ENCODE data around the gene BBC3. TPM values are rescaled to one million over a fixed set of nuclear protein-coding genes. Genes with fewer than 3 reads are reported as not detected.

Gene BBC3
- total RNA-seq, 4 donors from 2014 or later = 3.4 to 7.6 (median 4.2) TPM

DNA sequence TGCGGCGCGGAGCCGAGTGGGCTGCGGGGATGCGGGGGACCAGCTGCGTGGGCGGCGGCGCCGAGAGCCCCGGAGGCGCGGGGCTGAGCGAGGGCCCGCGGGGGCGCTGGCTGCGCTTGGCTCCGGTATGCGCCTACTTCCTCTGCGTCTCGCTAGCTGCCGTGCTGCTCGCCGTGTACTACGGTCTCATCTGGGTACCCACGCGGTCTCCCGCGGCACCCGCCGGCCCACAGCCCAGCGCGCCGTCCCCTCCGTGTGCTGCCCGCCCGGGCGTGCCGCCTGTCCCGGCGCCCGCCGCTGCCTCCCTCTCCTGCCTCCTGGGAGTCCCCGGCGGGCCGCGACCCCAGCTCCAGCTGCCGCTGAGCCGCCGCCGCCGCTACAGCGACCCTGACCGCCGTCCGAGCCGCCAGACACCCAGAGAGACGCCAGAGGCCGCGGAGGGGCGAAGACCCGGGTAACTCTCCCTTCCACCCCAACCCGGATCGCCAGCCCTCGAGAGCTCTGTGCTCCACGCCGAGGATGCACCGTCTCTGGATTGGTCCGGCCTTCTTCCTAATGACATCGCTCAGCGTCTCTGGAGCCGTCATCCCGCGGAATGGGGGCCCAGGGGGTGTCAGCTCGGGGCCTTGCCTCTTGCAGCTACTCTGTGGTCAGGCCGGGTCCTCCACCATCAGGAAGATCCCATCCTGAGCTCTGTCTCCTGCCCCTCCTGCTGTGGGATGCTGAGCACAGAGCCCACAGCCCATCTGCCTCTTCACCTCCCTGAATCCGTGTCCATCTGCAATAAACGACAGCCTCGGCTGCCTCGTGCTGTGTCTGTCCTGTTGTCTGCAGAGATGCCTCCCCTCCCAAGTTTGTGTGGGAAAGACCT, 44.1 kb upstream of the BBC3 start:
- intact Hi-C loops (cut with DNase I; ENCODE audit: low total_unique reads) = loop anchor here (1.0 to 10.0 kb wide), 3 partner anchors 19 to 420 kb away; partner anchors contain the start of genes CCDC9 and NAPA

DNA sequence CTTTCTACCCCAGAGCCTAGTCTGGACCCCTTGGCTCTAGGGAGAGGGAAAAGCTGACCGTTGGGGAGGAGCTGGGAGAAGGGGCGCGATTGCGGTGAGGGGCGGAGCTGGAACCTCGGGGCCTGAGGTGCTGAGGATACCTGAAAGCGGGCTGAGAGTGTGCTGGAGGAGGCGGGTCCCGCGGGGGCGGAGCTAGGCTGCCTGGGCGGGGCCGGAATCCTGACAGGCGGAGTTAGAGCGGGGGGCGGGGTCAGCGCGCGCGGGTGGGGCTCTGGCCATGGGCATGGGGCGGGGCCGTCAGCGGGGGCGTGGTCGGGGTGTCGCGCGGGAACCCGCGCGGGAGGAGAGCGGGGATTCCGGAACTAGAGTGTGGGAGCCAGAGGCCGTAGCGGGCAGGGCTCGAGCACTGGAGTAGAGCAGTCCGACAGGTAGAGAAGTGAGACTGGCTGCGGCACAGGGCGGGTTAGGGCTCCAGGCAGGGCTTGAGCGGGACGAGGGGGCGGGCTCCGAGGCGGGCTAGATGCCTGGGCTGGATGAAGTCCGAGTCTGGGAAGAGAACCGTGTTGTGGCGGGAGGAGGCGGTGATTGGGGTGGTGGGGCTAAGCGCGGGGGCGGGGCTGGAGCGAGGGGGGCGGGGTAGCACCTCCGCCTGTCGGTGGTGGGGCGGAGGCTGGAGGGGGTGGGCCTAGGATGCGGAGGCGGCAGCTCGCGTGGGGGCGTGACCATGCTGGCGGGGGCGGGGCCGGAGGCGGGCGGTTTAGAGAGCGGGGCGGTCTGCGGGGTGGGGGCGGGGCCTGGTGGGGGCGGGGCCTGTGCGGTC, 43.3 kb upstream of the BBC3 start, which contains the start of gene INAFM1:
Gene INAFM1, plus strand, starts transcription at position 815 of the 820 bp plus-strand sequence. CDS start 35 bp downstream, outside the sequence.
- Histone ChIP-seq H3K36me3 (peaks cover 0 to 21% of the 10 kb centered on the region in 2 donors), H3K4me1 (peaks cover 15 to 35% of the 10 kb centered on the region in 2 donors), H3K4me3 (peak within 1 kb of the TSS; percentile 69 to 74 (median 70)), H3K9me3 (no peaks in the 10 kb centered on the region), H3K27me3 (no peaks in the 10 kb centered on the region), H3K27ac (peak within 1 kb of the TSS; percentile 88 to 95 (median 92))
- DNase-seq = peak; percentile 92 to 93
- in situ Hi-C loops (cut with MboI; ENCODE audit: low sequenced_read_pairs in 4 of 4) = no loop called here
- intact Hi-C loops (cut with DNase I; ENCODE audit: low total_unique reads) = loop anchor here (1.0 to 10.0 kb wide), 3 partner anchors 18 to 421 kb away; partner anchors contain the start of genes CCDC9 and NAPA
- peak; percentile 80 to 86 for ATAC-seq
- TF ChIP-seq POLR2A (IDR thresholded peaks at IDR 0.05) = peak in 1 of 2 donors; percentile 45
- TF ChIP-seq, protein P1, sequence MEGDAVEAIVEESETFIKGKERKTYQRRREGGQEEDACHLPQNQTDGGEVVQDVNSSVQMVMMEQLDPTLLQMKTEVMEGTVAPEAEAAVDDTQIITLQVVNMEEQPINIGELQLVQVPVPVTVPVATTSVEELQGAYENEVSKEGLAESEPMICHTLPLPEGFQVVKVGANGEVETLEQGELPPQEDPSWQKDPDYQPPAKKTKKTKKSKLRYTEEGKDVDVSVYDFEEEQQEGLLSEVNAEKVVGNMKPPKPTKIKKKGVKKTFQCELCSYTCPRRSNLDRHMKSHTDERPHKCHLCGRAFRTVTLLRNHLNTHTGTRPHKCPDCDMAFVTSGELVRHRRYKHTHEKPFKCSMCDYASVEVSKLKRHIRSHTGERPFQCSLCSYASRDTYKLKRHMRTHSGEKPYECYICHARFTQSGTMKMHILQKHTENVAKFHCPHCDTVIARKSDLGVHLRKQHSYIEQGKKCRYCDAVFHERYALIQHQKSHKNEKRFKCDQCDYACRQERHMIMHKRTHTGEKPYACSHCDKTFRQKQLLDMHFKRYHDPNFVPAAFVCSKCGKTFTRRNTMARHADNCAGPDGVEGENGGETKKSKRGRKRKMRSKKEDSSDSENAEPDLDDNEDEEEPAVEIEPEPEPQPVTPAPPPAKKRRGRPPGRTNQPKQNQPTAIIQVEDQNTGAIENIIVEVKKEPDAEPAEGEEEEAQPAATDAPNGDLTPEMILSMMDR (IDR thresholded peaks at IDR 0.05 in 4 of 5, conservative IDR thresholded peaks at IDR 0.05 in 1 of 5) = no peak

More for the DNA sequence above, 44.1 kb upstream of the BBC3 start:
- Histone ChIP-seq H3K9me3 (no peaks in the 10 kb centered on the region), H3K36me3 (peaks cover 0 to 18% of the 10 kb centered on the region in 2 donors), H3K27ac (peak overlapping the region; percentile 47 to 69 (median 64)), H3K27me3 (no peaks in the 10 kb centered on the region), H3K4me3 (peak overlapping the region; percentile 35 to 74 (median 50)), H3K4me1 (peaks cover 15 to 35% of the 10 kb centered on the region in 2 donors)
- DNase-seq (no peak), ATAC-seq (peak; percentile 3 to 7)
- in situ Hi-C loops (cut with MboI; ENCODE audit: low sequenced_read_pairs in 4 of 4) = loop anchor here in 1 of 4 donors (25.0 kb wide), 1 partner anchor 462 kb away; the partner anchor contains the start of gene NOP53
- TF ChIP-seq POLR2A (IDR thresholded peaks at IDR 0.05) = no peak
- TF ChIP-seq, protein P1 (IDR thresholded peaks at IDR 0.05 in 4 of 5, conservative IDR thresholded peaks at IDR 0.05 in 1 of 5) = no peak

DNA sequence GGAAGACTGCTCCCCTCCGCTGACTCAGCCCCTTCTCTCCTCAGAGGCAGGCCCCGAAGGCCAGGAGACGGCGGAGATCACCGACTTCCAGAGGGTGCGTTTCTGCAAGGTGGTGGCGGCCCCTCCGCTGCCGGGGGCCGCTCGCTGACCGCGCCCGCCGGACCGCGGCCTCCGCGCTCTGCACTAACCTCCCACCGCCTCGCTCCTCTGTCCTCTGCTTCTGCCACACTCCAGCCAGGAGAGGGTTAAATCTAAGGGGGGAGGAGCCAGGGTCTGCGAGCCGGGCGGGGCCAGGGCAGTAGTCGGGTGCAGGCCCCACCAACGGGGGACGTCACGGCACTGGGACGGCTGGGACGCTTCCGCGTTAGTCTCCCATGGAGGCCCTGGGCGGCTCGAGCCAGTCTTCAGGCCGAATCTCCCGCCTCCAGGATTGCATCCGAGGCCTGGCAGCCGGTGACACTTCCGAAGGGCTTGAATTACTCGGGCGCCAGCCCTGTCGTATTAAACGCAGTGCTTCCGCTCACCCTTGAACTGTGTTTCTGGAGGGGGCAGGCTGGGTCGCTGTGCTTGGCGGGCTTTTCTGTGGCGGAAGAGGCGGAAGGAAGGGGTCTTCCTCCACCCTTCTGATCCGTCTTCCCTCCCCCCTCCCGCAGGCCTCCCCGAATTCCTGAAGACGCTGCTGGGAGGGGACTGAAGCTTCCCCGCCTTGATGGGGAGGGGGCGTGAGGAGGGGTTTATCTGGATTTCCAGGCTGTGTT, 42.5 kb upstream of the BBC3 start:
- in situ Hi-C loops (cut with MboI; ENCODE audit: low sequenced_read_pairs in 4 of 4) = no loop called here
- H3K27ac ChIP-seq = peak overlapping the region; percentile 88 to 95 (median 92)
- H3K4me3 ChIP-seq = peak overlapping the region; percentile 60 to 74 (median 70)
- peak; percentile 45 to 55 for ATAC-seq
- DNase-seq = peak; percentile 77 to 81
- peaks cover 15 to 35% of the 10 kb centered on the region in 2 donors for H3K4me1 ChIP-seq
- H3K9me3 ChIP-seq = no peaks in the 10 kb centered on the region
- no peaks in the 10 kb centered on the region for H3K27me3 ChIP-seq
- peak; percentile 55 to 70 for TF ChIP-seq POLR2A (IDR thresholded peaks at IDR 0.05)
- TF ChIP-seq, protein P1 (IDR thresholded peaks at IDR 0.05 in 4 of 5, conservative IDR thresholded peaks at IDR 0.05 in 1 of 5) = no peak
- peaks cover 0 to 21% of the 10 kb centered on the region in 2 donors for H3K36me3 ChIP-seq
- intact Hi-C loops (cut with DNase I; ENCODE audit: low total_unique reads) = loop anchor here (1.0 to 10.0 kb wide), 3 partner anchors 17 to 421 kb away; partner anchors contain the start of genes CCDC9 and NAPA

Data from gastrocnemius medialis (tissue), 4 donors.